GM19452 (cell line): ENCODE data around the gene BUD23.

Experiments
- ATAC-seq: cut with Tn5 transposase; IDR thresholded peaks from one replicate; pipeline ENCODE4 v1.9.1; 2021; ENCODE audit not compliant: unreplicated experiment

BUD23 gene

DNA sequence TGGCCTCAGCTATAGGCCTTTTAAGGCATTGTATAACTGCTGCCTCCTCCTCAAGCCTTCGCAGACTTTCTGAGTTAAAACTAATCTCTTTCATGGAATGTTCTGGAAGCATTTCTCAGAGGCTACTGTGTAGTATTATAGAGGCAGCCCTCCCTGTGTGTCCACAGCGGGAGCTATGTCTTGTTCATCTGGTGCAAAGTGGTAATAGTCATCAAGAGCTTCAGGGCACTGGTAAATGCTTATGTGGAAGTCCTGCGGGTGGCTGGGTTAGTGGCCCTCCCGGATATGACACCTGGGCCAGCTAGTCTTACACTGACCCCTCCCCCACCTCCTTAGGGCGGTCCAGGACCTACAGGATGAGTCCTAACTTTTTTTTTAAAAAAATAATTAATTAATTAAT is 57.4 kb downstream of the BUD23 start:
- ATAC-seq, result no peak

DNA sequence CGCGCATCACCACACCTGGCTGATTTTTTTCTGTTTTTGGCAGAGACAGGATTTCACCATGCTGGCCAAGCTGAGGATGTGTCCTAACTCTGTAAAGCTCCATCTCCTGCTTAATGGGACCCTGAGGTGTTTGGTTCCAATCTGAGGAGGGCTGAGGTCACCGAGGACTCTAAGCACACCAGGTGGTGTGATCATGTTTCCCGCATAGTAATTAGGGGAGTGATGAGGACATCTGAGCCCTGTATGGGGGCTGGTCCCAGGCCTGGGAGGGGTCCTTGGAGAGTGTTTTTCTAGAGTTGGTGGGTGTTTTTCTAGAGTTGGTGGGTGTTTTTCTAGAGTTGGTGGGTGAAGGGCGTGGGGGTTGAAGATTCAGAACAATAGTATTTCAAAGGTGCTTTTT is 58.2 kb downstream of the BUD23 start:
- no peak for ATAC-seq

DNA sequence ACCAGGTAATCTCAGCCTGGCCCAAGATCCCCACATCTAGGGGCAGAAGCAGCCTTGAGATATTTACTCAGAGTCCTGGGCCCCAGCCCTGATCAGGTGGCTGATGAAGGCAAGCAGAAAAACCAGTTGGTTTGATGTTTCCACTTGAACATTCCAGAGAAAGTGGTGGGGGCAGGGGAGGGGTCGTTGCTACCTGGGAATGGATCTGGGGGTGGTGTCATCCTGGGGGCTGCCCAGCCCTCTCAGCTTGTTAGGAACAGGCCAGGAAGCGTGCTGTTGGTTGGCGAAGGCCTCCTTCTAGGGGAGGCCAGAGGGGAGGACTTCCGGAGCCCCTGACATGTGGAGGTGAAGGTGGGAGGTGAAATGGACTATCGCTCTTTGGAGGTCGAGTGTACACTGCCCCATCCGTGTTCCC is 58.9 kb downstream of the BUD23 start:
- ATAC-seq, result no peak

DNA sequence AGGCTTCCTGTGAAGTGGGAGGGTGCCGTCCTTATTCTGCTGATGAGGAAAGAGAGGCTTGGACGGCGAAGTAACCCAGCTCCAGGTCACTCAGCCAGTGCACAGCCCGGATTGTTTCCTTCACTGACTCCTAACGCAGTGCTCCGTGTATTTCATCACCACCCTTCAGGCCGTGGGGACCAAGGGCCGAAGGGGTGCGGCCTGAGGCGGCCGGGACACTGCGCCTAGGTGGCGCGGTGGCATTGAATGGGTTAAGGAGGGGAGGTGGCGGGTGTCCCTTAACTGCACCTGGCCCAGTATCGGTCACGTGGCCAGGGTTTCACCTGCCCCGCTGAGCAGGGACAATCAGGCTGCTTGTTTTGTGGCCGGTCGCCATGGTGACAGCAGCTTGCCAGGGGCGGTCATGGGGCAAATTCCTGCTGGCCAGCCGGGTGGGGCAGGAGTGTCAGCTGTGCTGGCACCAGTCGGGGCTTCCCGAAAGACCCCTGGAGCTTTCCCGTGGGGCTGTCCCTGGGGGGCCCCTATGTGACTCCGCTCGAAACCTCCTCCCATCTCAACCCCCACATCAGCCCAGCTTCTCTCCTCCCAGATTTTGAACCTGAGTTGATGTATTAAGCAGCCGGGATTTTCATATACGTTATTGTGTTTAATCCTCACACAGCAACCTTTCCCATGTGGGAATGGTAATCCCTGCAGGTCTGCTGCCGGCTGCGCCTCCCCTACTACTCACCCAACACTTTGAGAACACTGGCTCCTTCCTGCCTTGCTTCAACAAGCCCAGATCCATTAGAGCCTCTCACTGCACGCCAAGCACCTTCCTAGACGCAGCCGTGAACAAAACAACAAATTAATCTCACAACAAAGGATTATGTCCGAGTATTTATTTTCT is 59.6 kb downstream of the BUD23 start:
- no peak for ATAC-seq

DNA sequence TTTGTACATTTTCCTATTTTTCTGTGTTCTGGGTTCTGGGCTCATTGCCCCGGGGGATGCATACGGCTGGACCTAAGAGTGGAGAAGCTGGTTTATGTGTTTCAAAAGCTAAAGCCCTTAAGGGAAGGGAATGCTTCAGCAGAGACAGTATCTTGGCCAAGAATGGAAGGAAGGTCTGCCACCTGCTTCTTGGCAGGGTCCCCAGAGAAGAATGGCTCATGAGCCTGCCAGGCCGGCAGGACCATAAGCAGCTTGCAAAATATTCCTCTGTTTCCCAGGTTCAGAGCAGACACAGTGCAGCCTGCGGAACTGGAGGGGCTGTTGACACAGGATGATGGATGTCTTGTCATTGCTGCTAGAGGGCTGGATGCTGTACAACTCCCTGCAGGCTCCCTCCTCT is 63.0 kb downstream of the BUD23 start:
- ATAC-seq, result no peak
